ENCODE results near the gene ZBBX.

DNA sequence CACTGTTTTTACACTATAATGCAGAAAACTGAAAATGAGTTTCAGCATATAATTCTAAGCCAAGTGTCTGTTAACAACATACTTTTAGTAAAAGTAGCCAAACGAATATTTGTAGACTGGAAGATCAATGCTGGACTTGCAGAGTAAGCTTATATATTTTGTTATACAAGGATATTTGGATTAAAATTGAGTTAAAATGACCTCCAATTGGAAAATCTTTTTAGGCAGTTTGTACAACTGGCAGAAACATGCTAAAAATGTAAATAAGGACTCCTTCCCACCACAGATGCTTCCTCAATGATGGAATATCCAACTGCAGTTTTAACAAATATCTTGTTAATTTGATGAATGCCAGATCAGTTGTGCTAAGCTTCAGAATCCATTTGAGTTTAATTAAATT is 25.3 kb downstream of the ZBBX start:
- TF ChIP-seq, protein P1, sequence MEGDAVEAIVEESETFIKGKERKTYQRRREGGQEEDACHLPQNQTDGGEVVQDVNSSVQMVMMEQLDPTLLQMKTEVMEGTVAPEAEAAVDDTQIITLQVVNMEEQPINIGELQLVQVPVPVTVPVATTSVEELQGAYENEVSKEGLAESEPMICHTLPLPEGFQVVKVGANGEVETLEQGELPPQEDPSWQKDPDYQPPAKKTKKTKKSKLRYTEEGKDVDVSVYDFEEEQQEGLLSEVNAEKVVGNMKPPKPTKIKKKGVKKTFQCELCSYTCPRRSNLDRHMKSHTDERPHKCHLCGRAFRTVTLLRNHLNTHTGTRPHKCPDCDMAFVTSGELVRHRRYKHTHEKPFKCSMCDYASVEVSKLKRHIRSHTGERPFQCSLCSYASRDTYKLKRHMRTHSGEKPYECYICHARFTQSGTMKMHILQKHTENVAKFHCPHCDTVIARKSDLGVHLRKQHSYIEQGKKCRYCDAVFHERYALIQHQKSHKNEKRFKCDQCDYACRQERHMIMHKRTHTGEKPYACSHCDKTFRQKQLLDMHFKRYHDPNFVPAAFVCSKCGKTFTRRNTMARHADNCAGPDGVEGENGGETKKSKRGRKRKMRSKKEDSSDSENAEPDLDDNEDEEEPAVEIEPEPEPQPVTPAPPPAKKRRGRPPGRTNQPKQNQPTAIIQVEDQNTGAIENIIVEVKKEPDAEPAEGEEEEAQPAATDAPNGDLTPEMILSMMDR (IDR thresholded peaks at IDR 0.05): no peak
- no peak for TF ChIP-seq POLR2A (IDR thresholded peaks at IDR 0.05)
